Mucosa of stomach (tissue), 1 donor: ENCODE data around the gene KCNK15.
"Not testable (repeated sequence)": the region's sequence is repeated elsewhere in the genome, so short reads cannot be mapped to it uniquely, and the experiment has no call there.

ENCODE experiments used
- H3K27me3 ChIP-seq: one replicate; pipeline ENCODE4 v1.7.0; 2013; ENCODE audit warnings: mild to moderate bottlenecking, low read length; ENCODE audit not compliant: control insufficient read depth, insufficient read depth
- H3K36me3 ChIP-seq: one replicate; pipeline ENCODE4 v1.7.0; 2013; ENCODE audit warnings: low read length; ENCODE audit not compliant: control insufficient read depth, insufficient read depth
- H3K4me1 ChIP-seq: one replicate; pipeline ENCODE4 v1.7.0; 2013; ENCODE audit warnings: mild to moderate bottlenecking, low read length; ENCODE audit not compliant: control insufficient read depth, insufficient read depth
- H3K4me3 ChIP-seq: one replicate; pipeline ENCODE4 v1.7.0; 2013; ENCODE audit warnings: low read length
- H3K9ac ChIP-seq: one replicate; pipeline ENCODE4 v1.7.0; 2013; ENCODE audit warnings: mild to moderate bottlenecking, low read length, moderate library complexity
- H3K9me3 ChIP-seq: one replicate; pipeline ENCODE4 v1.7.0; 2013; ENCODE audit warnings: mild to moderate bottlenecking, low read length, moderate library complexity; ENCODE audit not compliant: control insufficient read depth
- donor health status: Pancreatic carcinoma.

The KCNK15 gene

GRCh38 chr20:44745598-44746366, at the start of gene KCNK15:
KCNK15 (plus strand) TSS chr20:44745865; CDS start chr20:44745911, 46 bp downstream.
- H3K9ac ChIP-seq: peak within 1 kb of the TSS; percentile 49
- H3K36me3 ChIP-seq: no peaks in the 10 kb centered on the region
- H3K27me3 ChIP-seq: peaks cover 9% of the 10 kb centered on the region
- H3K9me3 ChIP-seq: no peaks in the 10 kb centered on the region
- H3K4me3 ChIP-seq: peak within 1 kb of the TSS; percentile 40
- H3K4me1 ChIP-seq: peaks cover 22% of the 10 kb centered on the region

- H3K4me1 ChIP-seq: no peaks in the 10 kb centered on the region
- H3K9me3 ChIP-seq: no peaks in the 10 kb centered on the region
- H3K36me3 ChIP-seq: no peaks in the 10 kb centered on the region
- no peaks in the 10 kb centered on the region for H3K27me3 ChIP-seq
- H3K9ac ChIP-seq: no peak overlapping the region
- H3K4me3 ChIP-seq: no peak overlapping the region
Measured at GRCh38 chr20:44696315-44696714, 49.4 kb upstream of the KCNK15 start.

- H3K4me3 ChIP-seq, H3K9ac ChIP-seq, H3K27me3 ChIP-seq, H3K4me1 ChIP-seq, H3K36me3 ChIP-seq, H3K9me3 ChIP-seq: not testable (repeated sequence)
Measured at GRCh38 chr20:44697041-44697440, 48.6 kb upstream of the KCNK15 start.

GRCh38 chr20:44698351-44698750, 47.3 kb upstream of the KCNK15 start:
- no peak overlapping the region for H3K4me3 ChIP-seq
- H3K36me3 ChIP-seq: no peaks in the 10 kb centered on the region
- H3K9me3 ChIP-seq: no peaks in the 10 kb centered on the region
- H3K27me3 ChIP-seq: peaks cover 3% of the 10 kb centered on the region
- peaks cover 8% of the 10 kb centered on the region for H3K4me1 ChIP-seq
- H3K9ac ChIP-seq: no peak overlapping the region

GRCh38 chr20:44700306-44700705, 45.4 kb upstream of the KCNK15 start:
- Histone ChIP-seq H3K4me1 (peaks cover 8% of the 10 kb centered on the region), H3K9ac (no peak overlapping the region), H3K36me3 (no peaks in the 10 kb centered on the region), H3K4me3 (no peak overlapping the region), H3K27me3 (peaks cover 3% of the 10 kb centered on the region), H3K9me3 (no peaks in the 10 kb centered on the region)

- Histone ChIP-seq H3K9ac (no peak overlapping the region), H3K9me3 (no peaks in the 10 kb centered on the region), H3K4me1 (peaks cover 8% of the 10 kb centered on the region)
Measured at GRCh38 chr20:44701118-44701857, 44.4 kb upstream of the KCNK15 start.

GRCh38 chr20:44701858-44702256, 43.8 kb upstream of the KCNK15 start:
- H3K9ac ChIP-seq: no peak overlapping the region

More at GRCh38 chr20:44701118-44701857, 44.4 kb upstream of the KCNK15 start:
- H3K4me3 ChIP-seq: no peak overlapping the region
- H3K36me3 ChIP-seq: no peaks in the 10 kb centered on the region
- peaks cover 3% of the 10 kb centered on the region for H3K27me3 ChIP-seq

GRCh38 chr20:44702776-44703175, 42.9 kb upstream of the KCNK15 start:
- peaks cover 3% of the 10 kb centered on the region for H3K27me3 ChIP-seq

More at GRCh38 chr20:44701858-44702256, 43.8 kb upstream of the KCNK15 start:
- no peak overlapping the region for H3K4me3 ChIP-seq
- H3K36me3 ChIP-seq: no peaks in the 10 kb centered on the region
- no peaks in the 10 kb centered on the region for H3K9me3 ChIP-seq
- H3K27me3 ChIP-seq: peaks cover 3% of the 10 kb centered on the region
- H3K4me1 ChIP-seq: peaks cover 8% of the 10 kb centered on the region

GRCh38 chr20:44703183-44703925, 42.3 kb upstream of the KCNK15 start:
- peaks cover 8% of the 10 kb centered on the region for H3K4me1 ChIP-seq
- H3K9ac ChIP-seq: no peak overlapping the region
- no peaks in the 10 kb centered on the region for H3K9me3 ChIP-seq
- H3K4me3 ChIP-seq: no peak overlapping the region
- no peaks in the 10 kb centered on the region for H3K36me3 ChIP-seq
- peaks cover 3% of the 10 kb centered on the region for H3K27me3 ChIP-seq

More at GRCh38 chr20:44702776-44703175, 42.9 kb upstream of the KCNK15 start:
- Histone ChIP-seq H3K4me1 (peaks cover 8% of the 10 kb centered on the region), H3K4me3 (no peak overlapping the region), H3K36me3 (no peaks in the 10 kb centered on the region), H3K9ac (no peak overlapping the region), H3K9me3 (no peaks in the 10 kb centered on the region)

- no peak overlapping the region for H3K4me3 ChIP-seq
- no peaks in the 10 kb centered on the region for H3K36me3 ChIP-seq
- peaks cover 8% of the 10 kb centered on the region for H3K4me1 ChIP-seq
- H3K9ac ChIP-seq: no peak overlapping the region
- H3K27me3 ChIP-seq: peaks cover 3% of the 10 kb centered on the region
- H3K9me3 ChIP-seq: no peaks in the 10 kb centered on the region
Measured at GRCh38 chr20:44703956-44704488, 41.6 kb upstream of the KCNK15 start.

- Histone ChIP-seq H3K4me1 (peaks cover 11% of the 10 kb centered on the region), H3K36me3 (no peaks in the 10 kb centered on the region), H3K9ac (no peak overlapping the region), H3K4me3 (no peak overlapping the region), H3K27me3 (peaks cover 3% of the 10 kb centered on the region), H3K9me3 (no peaks in the 10 kb centered on the region)
Measured at GRCh38 chr20:44704551-44704971, 41.1 kb upstream of the KCNK15 start.
